AG09319 (cell line): Measurements from ENCODE around the gene POLR2M.

Source experiments
- DNase-seq: peaks from one replicate; pipeline ENCODE4 v3.0.0-alpha.2; 2010; ENCODE audit warnings: low read depth; ENCODE audit errors: extremely low read depth
- TF ChIP-seq, protein P1 (sequence below): IDR thresholded peaks from 2 replicates; pipeline ENCODE4 v1.5.1; 2011; ENCODE audit warnings: low read depth, mild to moderate bottlenecking, inconsistent platforms, low read length, moderate library complexity

Gene POLR2M

DNA sequence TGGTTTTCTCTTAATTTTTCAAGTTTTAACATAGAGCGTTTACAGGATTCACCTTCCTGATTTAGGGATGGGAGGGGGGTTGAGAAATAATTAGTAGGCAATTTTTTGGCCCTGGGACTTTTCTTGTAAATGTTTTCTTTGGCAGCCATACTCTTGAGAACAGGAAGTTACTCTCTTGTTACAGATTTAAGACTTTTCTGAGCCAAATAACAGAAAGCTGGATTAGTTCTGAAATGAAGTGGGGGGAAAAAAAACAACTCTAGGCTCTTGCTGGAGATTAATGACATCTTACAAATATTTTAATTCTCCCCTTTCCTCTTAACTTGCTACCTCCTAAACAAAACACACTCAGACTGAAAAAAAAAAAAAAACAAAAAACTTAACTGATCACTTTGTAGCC lies 13.8 kb upstream of the POLR2M start:
- no peak for DNase-seq
- TF ChIP-seq, protein P1, sequence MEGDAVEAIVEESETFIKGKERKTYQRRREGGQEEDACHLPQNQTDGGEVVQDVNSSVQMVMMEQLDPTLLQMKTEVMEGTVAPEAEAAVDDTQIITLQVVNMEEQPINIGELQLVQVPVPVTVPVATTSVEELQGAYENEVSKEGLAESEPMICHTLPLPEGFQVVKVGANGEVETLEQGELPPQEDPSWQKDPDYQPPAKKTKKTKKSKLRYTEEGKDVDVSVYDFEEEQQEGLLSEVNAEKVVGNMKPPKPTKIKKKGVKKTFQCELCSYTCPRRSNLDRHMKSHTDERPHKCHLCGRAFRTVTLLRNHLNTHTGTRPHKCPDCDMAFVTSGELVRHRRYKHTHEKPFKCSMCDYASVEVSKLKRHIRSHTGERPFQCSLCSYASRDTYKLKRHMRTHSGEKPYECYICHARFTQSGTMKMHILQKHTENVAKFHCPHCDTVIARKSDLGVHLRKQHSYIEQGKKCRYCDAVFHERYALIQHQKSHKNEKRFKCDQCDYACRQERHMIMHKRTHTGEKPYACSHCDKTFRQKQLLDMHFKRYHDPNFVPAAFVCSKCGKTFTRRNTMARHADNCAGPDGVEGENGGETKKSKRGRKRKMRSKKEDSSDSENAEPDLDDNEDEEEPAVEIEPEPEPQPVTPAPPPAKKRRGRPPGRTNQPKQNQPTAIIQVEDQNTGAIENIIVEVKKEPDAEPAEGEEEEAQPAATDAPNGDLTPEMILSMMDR, result no peak

DNA sequence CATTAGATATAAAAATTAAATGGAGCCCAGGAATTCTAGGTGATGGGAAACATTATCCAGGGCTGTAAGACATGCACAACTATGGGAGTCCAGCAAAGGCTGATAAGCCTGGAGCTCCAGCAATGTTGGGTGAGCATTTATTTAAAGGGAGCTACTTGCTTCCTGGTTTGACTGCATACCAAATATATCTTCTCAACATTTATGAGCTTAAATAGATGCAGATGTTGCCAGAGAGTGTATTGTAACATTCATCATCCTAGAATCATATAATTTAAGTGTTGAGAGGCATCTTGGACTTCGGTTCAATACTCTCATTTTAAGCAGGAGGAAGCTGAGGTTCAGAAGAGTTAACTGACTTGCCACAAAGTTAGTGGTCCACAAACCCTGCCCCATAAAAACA lies 12.2 kb upstream of the POLR2M start:
- TF ChIP-seq, protein P1, result no peak
- no peak for DNase-seq

DNA sequence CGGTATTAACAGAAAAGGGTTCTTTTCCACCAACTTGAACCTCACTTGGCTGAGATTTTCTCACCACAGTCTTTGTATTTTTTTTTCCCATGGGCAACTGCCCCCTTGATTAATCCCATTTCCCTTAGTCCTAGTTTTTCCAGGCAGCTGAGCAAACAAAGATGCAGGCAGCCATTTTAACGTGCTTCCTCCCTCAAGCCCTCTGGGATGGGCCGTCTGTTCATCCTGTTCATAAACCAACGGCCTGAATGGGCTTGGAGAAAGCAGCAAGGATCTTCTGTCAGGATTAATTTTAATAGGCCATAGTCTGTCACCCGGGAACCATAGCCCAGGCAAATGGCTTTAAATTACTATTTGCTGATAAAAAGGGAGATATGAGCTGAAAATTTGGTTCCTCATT lies 10.4 kb upstream of the POLR2M start:
- DNase-seq, result no peak
- TF ChIP-seq, protein P1, result no peak

DNA sequence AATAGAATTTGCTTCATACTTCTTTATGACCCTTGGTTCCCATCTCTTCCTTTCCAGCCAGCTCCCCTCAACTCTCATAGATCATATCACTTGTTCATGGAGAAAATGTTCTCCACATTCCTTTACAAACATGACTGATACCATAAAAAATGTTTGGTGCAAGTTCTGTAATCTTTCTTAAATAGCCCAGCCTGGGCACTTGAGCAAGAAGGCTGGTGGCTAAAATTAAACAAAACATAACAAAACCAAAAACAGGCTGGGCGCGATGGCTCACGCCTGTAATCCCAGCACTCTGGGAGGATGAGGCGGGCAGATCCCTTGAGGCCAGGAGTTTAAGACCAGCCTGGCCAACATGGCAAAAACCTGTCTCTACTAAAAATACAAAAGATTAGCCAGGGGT lies 8.9 kb upstream of the POLR2M start:
- DNase-seq, result no peak
- TF ChIP-seq, protein P1, result no peak

DNA sequence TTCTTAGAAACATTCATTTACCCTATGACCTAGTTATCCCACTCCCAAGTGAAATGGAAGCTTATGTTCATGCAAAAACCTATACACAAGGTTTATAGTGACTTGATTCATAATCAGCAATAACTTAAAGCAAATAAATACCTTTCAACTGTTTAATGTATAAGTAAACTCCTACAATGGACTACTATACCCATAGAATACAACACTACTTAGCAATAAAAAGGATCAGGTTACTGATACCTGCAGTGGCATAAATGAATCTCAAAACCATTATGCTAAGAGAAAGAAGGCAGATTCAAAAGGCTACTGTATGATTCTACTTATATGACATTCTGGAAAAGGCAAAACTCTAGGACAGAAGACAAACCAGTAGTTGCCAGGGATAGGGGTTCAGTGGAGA lies 8.3 kb upstream of the POLR2M start:
- TF ChIP-seq, protein P1, result no peak
- DNase-seq, result no peak

DNA sequence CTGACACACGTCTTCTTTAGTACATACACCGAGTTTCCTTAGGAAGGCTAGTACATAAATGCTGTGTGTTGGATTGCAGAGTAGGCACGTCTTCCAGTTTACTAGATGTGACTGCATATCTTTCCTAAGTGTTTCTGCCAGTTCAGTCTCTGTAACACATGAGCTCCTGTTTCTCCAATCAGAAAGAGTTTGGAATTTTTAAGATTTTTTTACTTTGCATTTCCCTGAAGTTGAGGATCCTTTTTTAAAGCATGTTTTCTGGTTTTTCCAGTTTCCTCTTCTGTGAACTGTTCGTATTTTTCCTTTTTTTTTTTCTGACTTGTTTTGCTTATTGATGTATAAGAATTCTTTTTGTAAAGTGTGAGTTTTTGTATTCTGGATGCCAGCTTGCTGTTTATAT lies 7.5 kb upstream of the POLR2M start:
- TF ChIP-seq, protein P1, result no peak

DNA sequence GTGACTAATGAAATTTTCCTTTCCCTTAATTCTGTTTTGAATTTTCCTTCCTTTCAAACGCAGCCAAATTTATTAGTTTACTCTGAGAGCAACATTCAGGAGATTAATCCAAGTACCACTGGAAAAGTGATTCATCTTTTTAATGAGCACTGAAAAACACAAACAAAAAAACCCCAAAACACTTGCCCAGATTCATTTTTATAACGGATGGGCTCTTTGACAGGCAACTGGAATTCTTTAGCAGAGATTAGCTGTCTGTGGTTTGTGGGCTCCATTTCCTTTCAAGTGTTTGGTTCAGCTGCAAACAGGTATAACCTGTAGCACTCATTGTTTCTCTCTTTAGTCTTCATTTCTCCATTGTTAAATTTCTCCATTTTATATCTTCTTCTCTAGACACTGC lies 3.1 kb upstream of the POLR2M start:
- TF ChIP-seq, protein P1, result no peak
- no peak for DNase-seq

More for the DNA sequence above, 7.5 kb upstream of the POLR2M start:
- DNase-seq, result no peak

DNA sequence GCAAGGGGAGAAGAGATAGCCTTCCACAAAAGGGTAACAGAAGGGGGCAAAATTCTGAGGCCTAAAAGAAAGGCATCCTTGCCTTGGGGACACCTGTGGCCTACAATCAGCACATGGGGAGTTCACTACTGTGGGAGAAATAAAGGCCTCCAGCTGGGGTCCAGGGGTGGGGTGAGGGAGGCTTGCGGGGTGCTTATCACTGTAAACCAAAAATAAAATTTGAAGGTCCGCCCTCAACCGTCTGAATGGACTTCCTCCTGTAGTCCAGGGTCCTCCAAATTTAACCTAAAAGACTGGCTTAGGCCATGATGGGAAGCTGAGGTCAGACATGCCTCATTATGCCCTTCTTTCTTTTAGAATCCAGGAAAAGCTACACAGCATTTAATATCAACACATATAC lies 2.1 kb upstream of the POLR2M start:
- no peak for DNase-seq
- TF ChIP-seq, protein P1, result no peak
